Activated T-cell treated with anti-CD3 and anti-CD28 coated beads for 4 hours (primary cell): Measurements from ENCODE around the gene KDM1B.
"Not testable (repeated sequence)": the region's sequence is repeated elsewhere in the genome, so short reads cannot be mapped to it uniquely, and the experiment has no call there.

ENCODE experiments used
- DNase-seq: peaks from one replicate; pipeline ENCODE4 v3.0.0-alpha.2; 2020

KDM1B gene

GRCh38 chr6:18189196-18189595 is 34.0 kb downstream of the KDM1B start:
- no peak for DNase-seq

GRCh38 chr6:18192026-18192425 is 36.8 kb downstream of the KDM1B start:
- DNase-seq = no peak

GRCh38 chr6:18203786-18204185 is 48.6 kb downstream of the KDM1B start:
- DNase-seq = no peak

- no peak for DNase-seq
Measured at GRCh38 chr6:18204691-18205090, 49.5 kb downstream of the KDM1B start.

GRCh38 chr6:18206591-18206990 is 51.4 kb downstream of the KDM1B start:
- DNase-seq = no peak

GRCh38 chr6:18207438-18207837 is 52.2 kb downstream of the KDM1B start:
- DNase-seq = no peak

GRCh38 chr6:18207949-18208348 is 52.7 kb downstream of the KDM1B start:
- no peak for DNase-seq

GRCh38 chr6:18208778-18209177 is 53.6 kb downstream of the KDM1B start:
- DNase-seq = not testable (repeated sequence)

GRCh38 chr6:18209539-18210197 is 54.4 kb downstream of the KDM1B start:
- DNase-seq = no peak

- DNase-seq = no peak
Measured at GRCh38 chr6:18210707-18211106, 55.5 kb downstream of the KDM1B start.

- DNase-seq = no peak
Measured at GRCh38 chr6:18211338-18211737, 56.1 kb downstream of the KDM1B start.

GRCh38 chr6:18212231-18212630 is 57.0 kb downstream of the KDM1B start:
- no peak for DNase-seq

- no peak for DNase-seq
Measured at GRCh38 chr6:18213439-18213838, 58.2 kb downstream of the KDM1B start.

- DNase-seq = no peak
Measured at GRCh38 chr6:18214003-18214402, 58.8 kb downstream of the KDM1B start.

GRCh38 chr6:18215436-18215835 is 60.2 kb downstream of the KDM1B start:
- no peak for DNase-seq

GRCh38 chr6:18216411-18216810 is 61.2 kb downstream of the KDM1B start:
- DNase-seq = no peak

- DNase-seq = no peak
Measured at GRCh38 chr6:18218233-18218632, 63.0 kb downstream of the KDM1B start.

- no peak for DNase-seq
Measured at GRCh38 chr6:18219591-18219990, 64.4 kb downstream of the KDM1B start.

GRCh38 chr6:18221288-18221615 is 66.0 kb downstream of the KDM1B start:
- no peak for DNase-seq

GRCh38 chr6:18226451-18227105 is 71.4 kb downstream of the KDM1B start:
- not testable (repeated sequence) for DNase-seq

- DNase-seq = not testable (repeated sequence)
Measured at GRCh38 chr6:18227166-18227565, 71.9 kb downstream of the KDM1B start.

GRCh38 chr6:18228590-18228989 is 73.4 kb downstream of the KDM1B start:
- DNase-seq = not testable (repeated sequence)

- not testable (repeated sequence) for DNase-seq
Measured at GRCh38 chr6:18231856-18232255, 76.6 kb downstream of the KDM1B start.

GRCh38 chr6:18233770-18234169 is 78.5 kb downstream of the KDM1B start:
- not testable (repeated sequence) for DNase-seq

GRCh38 chr6:18234564-18234963 is 79.3 kb downstream of the KDM1B start:
- no peak for DNase-seq
